Gastrocnemius medialis (tissue), 4 donors: Measurements from ENCODE around the gene GPX3.
A peak's percentile ranks its signal among the peaks of the same experiment; 100 is the strongest.

ENCODE experiments used
- POLR2A ChIP-seq, 2 donors: fragments of 450-650 bp; IDR thresholded peaks; one replicate each; pipeline ENCODE4 v1.6.1; 2017; ENCODE audit warnings: antibody characterized with exemption in 2 of 2, mild to moderate bottlenecking in 2 of 2, moderate library complexity in 2 of 2
- TF ChIP-seq, protein P1 (sequence below), 5 experiments: fragments of 450-650 bp in 3 of 5; fragments of 200-600 bp in 2 of 5; sonication (generic) in 2 of 5; IDR thresholded peaks in 4 of 5; conservative IDR thresholded peaks in 1 of 5; 1 replicate in 4 of 5; 2 replicates in 1 of 5; pipeline ENCODE4 v1.5.1; 2016 to 2019; ENCODE audit warnings: antibody characterized with exemption in 5 of 5, mild to moderate bottlenecking in 3 of 5, moderate library complexity in 3 of 5

DNA sequence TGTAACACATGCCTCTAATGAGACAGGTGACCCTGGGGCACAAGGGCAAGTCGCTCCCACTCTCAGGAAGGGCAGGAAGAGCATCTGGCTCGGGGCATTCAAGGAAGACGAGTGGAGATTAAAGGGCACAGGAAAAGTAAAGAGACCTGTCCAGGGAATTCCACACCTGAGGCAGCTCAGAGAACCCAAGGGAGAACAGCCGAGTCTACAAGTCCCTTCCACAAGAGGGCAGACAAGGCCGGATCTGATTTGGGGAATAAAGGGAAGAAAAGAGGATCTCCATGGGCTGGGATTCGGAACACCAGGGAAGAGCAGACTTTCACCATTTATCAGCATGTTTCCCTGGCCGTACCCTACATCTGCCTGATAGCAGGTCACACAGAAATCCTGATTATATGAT, 28.1 kb downstream of the GPX3 start:
- TF ChIP-seq, protein P1, sequence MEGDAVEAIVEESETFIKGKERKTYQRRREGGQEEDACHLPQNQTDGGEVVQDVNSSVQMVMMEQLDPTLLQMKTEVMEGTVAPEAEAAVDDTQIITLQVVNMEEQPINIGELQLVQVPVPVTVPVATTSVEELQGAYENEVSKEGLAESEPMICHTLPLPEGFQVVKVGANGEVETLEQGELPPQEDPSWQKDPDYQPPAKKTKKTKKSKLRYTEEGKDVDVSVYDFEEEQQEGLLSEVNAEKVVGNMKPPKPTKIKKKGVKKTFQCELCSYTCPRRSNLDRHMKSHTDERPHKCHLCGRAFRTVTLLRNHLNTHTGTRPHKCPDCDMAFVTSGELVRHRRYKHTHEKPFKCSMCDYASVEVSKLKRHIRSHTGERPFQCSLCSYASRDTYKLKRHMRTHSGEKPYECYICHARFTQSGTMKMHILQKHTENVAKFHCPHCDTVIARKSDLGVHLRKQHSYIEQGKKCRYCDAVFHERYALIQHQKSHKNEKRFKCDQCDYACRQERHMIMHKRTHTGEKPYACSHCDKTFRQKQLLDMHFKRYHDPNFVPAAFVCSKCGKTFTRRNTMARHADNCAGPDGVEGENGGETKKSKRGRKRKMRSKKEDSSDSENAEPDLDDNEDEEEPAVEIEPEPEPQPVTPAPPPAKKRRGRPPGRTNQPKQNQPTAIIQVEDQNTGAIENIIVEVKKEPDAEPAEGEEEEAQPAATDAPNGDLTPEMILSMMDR (IDR thresholded peaks at IDR 0.05 in 4 of 5, conservative IDR thresholded peaks at IDR 0.05 in 1 of 5), result peak in 1 of 5 experiments; percentile 14
- no peak for TF ChIP-seq POLR2A (IDR thresholded peaks at IDR 0.05)
